ENCODE data around the gene PLXNA2. TPM values are rescaled to one million over a fixed set of nuclear protein-coding genes. Genes with fewer than 3 reads are reported as not detected.

PLXNA2 gene
- polyA plus RNA-seq, 2 of the 4 experiments (the other 2 are of a cell fraction), result 0.36 to 0.87 TPM

- no peak for DNase-seq (ENCODE audit: low read depth in 1 of 2, low spot score in 1 of 2)
- POLR2A ChIA-PET, result no interaction called here
- TF ChIP-seq NR3C1 (IDR thresholded peaks at IDR 0.05) (no peak), FOXS1 (CRISPR knock-in tag; IDR thresholded peaks at IDR 0.05) (no peak), CHD4 (IDR thresholded peaks at IDR 0.05; ENCODE audit: borderline replicate concordance) (no peak)
Observed at GRCh38 chr1:208024406-208024805, 219.8 kb downstream of the PLXNA2 start.

GRCh38 chr1:208019257-208019656, 224.9 kb downstream of the PLXNA2 start:
- TF ChIP-seq KDM5A (IDR thresholded peaks at IDR 0.05) (no peak), REST (IDR thresholded peaks at IDR 0.05) (no peak), HOXB13 (CRISPR knock-in tag; IDR thresholded peaks at IDR 0.05; ENCODE audit: low read depth) (no peak), ZFP36 (IDR thresholded peaks at IDR 0.05; ENCODE audit: borderline replicate concordance, partially characterized antibody) (no peak), E2F6 (IDR thresholded peaks at IDR 0.05; ENCODE audit: borderline replicate concordance, low read depth) (no peak), POLR2A (IDR thresholded peaks at IDR 0.05; ENCODE audit: low read length) (no peak), ATOH8 (CRISPR knock-in tag; IDR thresholded peaks at IDR 0.05; ENCODE audit: low read depth) (no peak), MAZ (IDR thresholded peaks at IDR 0.05; ENCODE audit: borderline replicate concordance, low read depth, low read length) (no peak), FOXS1 (CRISPR knock-in tag; IDR thresholded peaks at IDR 0.05) (no peak), MYC (IDR thresholded peaks at IDR 0.05; ENCODE audit: borderline replicate concordance, low read length) (no peak), EP300 (IDR thresholded peaks at IDR 0.05) (no peak), BHLHE40 (IDR thresholded peaks at IDR 0.05; ENCODE audit: low read depth, low read length) (no peak), PHF8 (IDR thresholded peaks at IDR 0.05; ENCODE audit: borderline replicate concordance, low read depth) (no peak), BCL3 (IDR thresholded peaks at IDR 0.05) (no peak), CHD2 (IDR thresholded peaks at IDR 0.05; ENCODE audit: low read length, partially characterized antibody) (no peak), USF2 (IDR thresholded peaks at IDR 0.05) (no peak), HEYL (CRISPR knock-in tag; IDR thresholded peaks at IDR 0.05) (no peak), RFX5 (IDR thresholded peaks at IDR 0.05) (no peak)
- ChIA-PET POLR2A (no interaction called here), CTCF (interaction anchor here (0.8 to 15.4 kb wide), 6 partner anchors 11 to 234 kb away, joined by 3 to 358 read pairs (median 14); partner anchors contain the start of gene PLXNA2)
- 43% methylated on average over 2 of the region's 2 CpGs for WGBS (ENCODE audit: missing lambda C conversion rate)
- H3K4me1 ChIP-seq, result no peaks in the 10 kb centered on the region
- FAIRE-seq (no peak), DNase-seq (ENCODE audit: low read depth in 1 of 2, low spot score in 1 of 2) (no peak), ATAC-seq (no peak)
- H3K4me3 ChIP-seq, result no peak overlapping the region
- H3K4me2 ChIP-seq, result no peak overlapping the region
- H3K27ac ChIP-seq, result no peak overlapping the region
- no peaks in the 10 kb centered on the region for H3K9me3 ChIP-seq

More at GRCh38 chr1:208024406-208024805, 219.8 kb downstream of the PLXNA2 start:
- Histone ChIP-seq H3K27ac (no peak overlapping the region), H3K9me3 (no peaks in the 10 kb centered on the region), H3K4me2 (no peak overlapping the region), H3K4me1 (no peaks in the 10 kb centered on the region), H3K4me3 (no peak overlapping the region)
- WGBS (ENCODE audit: missing lambda C conversion rate), result 47% methylated on average over 6 of the region's 6 CpGs
- CTCF ChIA-PET, result interaction anchor here (0.7 to 15.4 kb wide), 10 partner anchors 8 to 452 kb away, joined by 3 to 358 read pairs (median 6); partner anchors contain the start of gene PLXNA2
- no peak for ATAC-seq
- no peak for FAIRE-seq
